WTC11 (cell line): ENCODE measurements around the gene TEX19. TPM values are rescaled to one million over a fixed set of nuclear protein-coding genes. Genes with fewer than 3 reads are reported as not detected.
A peak's percentile ranks its signal among the peaks of the same experiment; 100 is the strongest.

Source experiments
- ATAC-seq: fragments of 200-7000 bp; cut with Tn5 transposase; 2 replicates; pipeline ENCODE4 v1.10.0; 2021; ENCODE audit warnings: mild to moderate bottlenecking, moderate library complexity
- Bru-seq: library from RNA; stranded (reverse); fragments of 400-500 nt; gene quantifications from one replicate; lab custom pipeline; 2021; lab: Mats Ljungman, UMichigan
- CTCF ChIA-PET: fragments of 300-600 bp; sonication (Branson Sonifier 250); formaldehyde crosslinking; loops from one replicate; lab custom pipeline; 2021; ENCODE audit warnings: antibody characterized with exemption; lab: Charles Lee
- POLR2A ChIA-PET: fragments of 350-600 bp; sonication (Branson Sonifier 250); formaldehyde crosslinking; loops from one replicate; lab custom pipeline; 2021; ENCODE audit warnings: antibody characterized with exemption; lab: Charles Lee
- DNase-seq: peaks from one replicate; pipeline ENCODE4 v3.0.0; 2021; ENCODE audit warnings: low spot score
- H3K27ac Mint-ChIP-seq: 2 replicates; pipeline ENCODE4 v1.8.0; 2021; ENCODE audit warnings: mixed read lengths
- H3K27me3 Mint-ChIP-seq: 2 replicates; pipeline ENCODE4 v1.8.0; 2021; ENCODE audit warnings: low read depth, mild to moderate bottlenecking, moderate library complexity, mixed read lengths
- H3K36me3 Mint-ChIP-seq: 2 replicates; pipeline ENCODE4 v1.8.0; 2021; ENCODE audit warnings: mixed read lengths
- H3K4me1 Mint-ChIP-seq: 2 replicates; pipeline ENCODE4 v1.8.0; 2022; ENCODE audit warnings: mixed read lengths
- H3K4me3 Mint-ChIP-seq: 2 replicates; pipeline ENCODE4 v1.8.0; 2021; ENCODE audit warnings: mild to moderate bottlenecking, moderate library complexity, mixed read lengths
- H3K9me3 Mint-ChIP-seq: 2 replicates; pipeline ENCODE4 v1.8.0; 2021; ENCODE audit warnings: mixed read lengths
- AR ChIP-seq: fragments of 250-450 bp; sonication (Bioruptor Pico); IDR thresholded peaks from 2 replicates; pipeline ENCODE4 v1.9.0; 2021; ENCODE audit warnings: mild to moderate bottlenecking
- ATF6 ChIP-seq: sonication (generic); formaldehyde crosslinking; IDR thresholded peaks from 2 replicates; pipeline ENCODE4 v1.8.1; 2023; ENCODE audit warnings: mild to moderate bottlenecking, missing genetic modification reagents
- CBFB ChIP-seq: sonication (generic); formaldehyde crosslinking; IDR thresholded peaks from 2 replicates; pipeline ENCODE4 v1.8.1; 2022; ENCODE audit warnings: mild to moderate bottlenecking, low read depth, missing genetic modification reagents
- ELF4 ChIP-seq: sonication (generic); formaldehyde crosslinking; IDR thresholded peaks from 2 replicates; pipeline ENCODE4 v1.8.1; 2022; ENCODE audit warnings: low read depth, mild to moderate bottlenecking, moderate library complexity, missing genetic modification reagents
- ESRRA ChIP-seq: sonication (generic); formaldehyde crosslinking; IDR thresholded peaks from 2 replicates; pipeline ENCODE4 v1.8.1; 2022; ENCODE audit warnings: mild to moderate bottlenecking, missing genetic modification reagents, borderline replicate concordance
- ETV6 ChIP-seq: sonication (generic); formaldehyde crosslinking; IDR thresholded peaks from 2 replicates; pipeline ENCODE4 v1.8.1; 2022; ENCODE audit warnings: mild to moderate bottlenecking, missing genetic modification reagents
- GRHL2 ChIP-seq: fragments of 250-450 bp; sonication (Bioruptor Pico); IDR thresholded peaks from 2 replicates; pipeline ENCODE4 v1.8.0; 2022; ENCODE audit warnings: mild to moderate bottlenecking, moderate library complexity; ENCODE audit not compliant: insufficient replicate concordance, severe bottlenecking
- JAZF1 ChIP-seq: fragments of 250-450 bp; sonication (Bioruptor Pico); IDR thresholded peaks from 2 replicates; pipeline ENCODE4 v1.9.0; 2021; ENCODE audit warnings: moderate library complexity, mild to moderate bottlenecking, inconsistent platforms
- KAT7 ChIP-seq: sonication (generic); formaldehyde crosslinking; IDR thresholded peaks from 2 replicates; pipeline ENCODE4 v1.8.1; 2023; ENCODE audit warnings: missing genetic modification reagents, mild to moderate bottlenecking, borderline replicate concordance
- MAX ChIP-seq: sonication (generic); formaldehyde crosslinking; IDR thresholded peaks from 2 replicates; pipeline ENCODE4 v1.8.0; 2022; ENCODE audit warnings: mild to moderate bottlenecking, missing genetic modification reagents
- NFE2L1 ChIP-seq: sonication (generic); formaldehyde crosslinking; IDR thresholded peaks from 2 replicates; pipeline ENCODE4 v1.8.1; 2023; ENCODE audit warnings: missing genetic modification reagents
- NFYB ChIP-seq: sonication (generic); formaldehyde crosslinking; conservative IDR thresholded peaks from 2 replicates; pipeline ENCODE4 v1.8.0; 2022; ENCODE audit warnings: low read depth, missing genetic modification reagents
- PRDM15 ChIP-seq: sonication (generic); formaldehyde crosslinking; IDR thresholded peaks from 2 replicates; pipeline ENCODE4 v1.8.0; 2022; ENCODE audit warnings: missing genetic modification reagents
- TEAD4 ChIP-seq: sonication (generic); formaldehyde crosslinking; IDR thresholded peaks from 2 replicates; pipeline ENCODE4 v1.8.0; 2022; ENCODE audit warnings: mild to moderate bottlenecking, missing genetic modification reagents
- ZNF138 ChIP-seq: sonication (generic); formaldehyde crosslinking; conservative IDR thresholded peaks from 2 replicates; pipeline ENCODE4 v1.8.1; 2022; ENCODE audit warnings: mild to moderate bottlenecking, moderate library complexity, missing genetic modification reagents
- ZNF263 ChIP-seq: sonication (generic); formaldehyde crosslinking; IDR thresholded peaks from 2 replicates; pipeline ENCODE4 v1.8.1; 2022; ENCODE audit warnings: low read depth, mild to moderate bottlenecking, moderate library complexity, missing genetic modification reagents
- ZNF532 ChIP-seq: fragments of 250-450 bp; sonication (Bioruptor Pico); IDR thresholded peaks from 2 replicates; pipeline ENCODE4 v1.9.0; 2021; ENCODE audit warnings: mild to moderate bottlenecking, borderline replicate concordance
- ZNF671 ChIP-seq: fragments of 250-450 bp; sonication (Bioruptor Pico); IDR thresholded peaks from 2 replicates; pipeline ENCODE4 v1.8.0; 2021; ENCODE audit warnings: mild to moderate bottlenecking
- long read RNA-seq, 3 experiments: library from RNA in 1 of 3; library from capped mRNA in 1 of 3; library from polyadenylated mRNA in 1 of 3; unstranded in 2 of 3; stranded (forward) in 1 of 3; transcript quantifications; one replicate each; pipeline ENCODE4 v2.0.0, GENCODE V29; 2021
- total RNA-seq: library from RNA; stranded (reverse); gene quantifications from 3 replicates; pipeline ENCODE4 v1.2.3, GENCODE V29; 2021

Gene TEX19
- 0.89 to 1.4 TPM (median 1.4 TPM) in 3 replicates for total RNA-seq
- Bru-seq, nascent RNA: percentile 23 among the genes with signal in this experiment
- long read RNA-seq, experiment 1, partial matches to known transcripts: 2 of 2 reads
- long read RNA-seq, experiment 1, other reads (novel, unspliced or antisense): 0 of 2 reads
- long read RNA-seq, experiment 2, partial matches to known transcripts: 2 of 2 reads
- long read RNA-seq, experiment 2, other reads (novel, unspliced or antisense): 0 of 2 reads
- long read RNA-seq, experiment 3, partial matches to known transcripts: 0 of 1 reads
- long read RNA-seq, experiment 3, other reads (novel, unspliced or antisense): 0 of 1 reads

GRCh38 chr17:82358465-82359350 is at the start of gene TEX19:
Gene TEX19 (plus strand): TSS chr17:82359247. CDS start chr17:82362151, 2,904 bp downstream.
- DNase-seq (no peak), ATAC-seq (no peak)
- Mint-ChIP-seq H3K4me1 (peaks cover 7% of the 10 kb centered on the region), H3K4me3 (no peak within 1 kb of the TSS), H3K9me3 (no peaks in the 10 kb centered on the region), H3K27ac (no peak within 1 kb of the TSS), H3K27me3 (peaks cover 17% of the 10 kb centered on the region), H3K36me3 (no peaks in the 10 kb centered on the region)
- ChIA-PET POLR2A (no interaction called here), CTCF (interaction anchor here (1.0 to 1.5 kb wide), 5 partner anchors 15 to 196 kb away, joined by 3 to 7 read pairs (median 4); no protein-coding TSS in a partner anchor)
- TF ChIP-seq ETV6 (no peak), ZNF671 (CRISPR knock-in tag) (no peak), CBFB (CRISPR knock-in tag) (no peak), ELF4 (no peak), ZNF263 (CRISPR knock-in tag) (no peak), TEAD4 (CRISPR knock-in tag) (no peak), ZNF138 (CRISPR knock-in tag) (no peak), ESRRA (CRISPR knock-in tag) (no peak), NFE2L1 (CRISPR knock-in tag) (peak; percentile 96), MAX (CRISPR knock-in tag) (peak; percentile 50; the same call in 1 of the 2 replicates), NFYB (CRISPR knock-in tag) (no peak), JAZF1 (CRISPR knock-in tag) (no peak), ATF6 (no peak), AR (CRISPR knock-in tag) (no peak), PRDM15 (CRISPR knock-in tag) (no peak), KAT7 (CRISPR knock-in tag) (no peak), ZNF532 (peak; percentile 81; the same call in 1 of the 2 replicates), GRHL2 (CRISPR knock-in tag) (no peak)
